Measurements from ENCODE around the gene GSG1L2.

The GSG1L2 gene

GRCh38 chr17:9771465-9771864, 50.4 kb downstream of the GSG1L2 start:
- no peak for DNase-seq (ENCODE audit: low read depth)
- TF ChIP-seq, protein P1, sequence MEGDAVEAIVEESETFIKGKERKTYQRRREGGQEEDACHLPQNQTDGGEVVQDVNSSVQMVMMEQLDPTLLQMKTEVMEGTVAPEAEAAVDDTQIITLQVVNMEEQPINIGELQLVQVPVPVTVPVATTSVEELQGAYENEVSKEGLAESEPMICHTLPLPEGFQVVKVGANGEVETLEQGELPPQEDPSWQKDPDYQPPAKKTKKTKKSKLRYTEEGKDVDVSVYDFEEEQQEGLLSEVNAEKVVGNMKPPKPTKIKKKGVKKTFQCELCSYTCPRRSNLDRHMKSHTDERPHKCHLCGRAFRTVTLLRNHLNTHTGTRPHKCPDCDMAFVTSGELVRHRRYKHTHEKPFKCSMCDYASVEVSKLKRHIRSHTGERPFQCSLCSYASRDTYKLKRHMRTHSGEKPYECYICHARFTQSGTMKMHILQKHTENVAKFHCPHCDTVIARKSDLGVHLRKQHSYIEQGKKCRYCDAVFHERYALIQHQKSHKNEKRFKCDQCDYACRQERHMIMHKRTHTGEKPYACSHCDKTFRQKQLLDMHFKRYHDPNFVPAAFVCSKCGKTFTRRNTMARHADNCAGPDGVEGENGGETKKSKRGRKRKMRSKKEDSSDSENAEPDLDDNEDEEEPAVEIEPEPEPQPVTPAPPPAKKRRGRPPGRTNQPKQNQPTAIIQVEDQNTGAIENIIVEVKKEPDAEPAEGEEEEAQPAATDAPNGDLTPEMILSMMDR (IDR thresholded peaks at IDR 0.05; ENCODE audit: control insufficient read depth, insufficient read depth, low read depth, low read length, missing control alignments), result no peak
- no peak overlapping the region for H3K4me3 ChIP-seq (ENCODE audit: control insufficient read depth, low read depth, low read length)

- TF ChIP-seq, protein P1 (IDR thresholded peaks at IDR 0.05; ENCODE audit: control insufficient read depth, insufficient read depth, low read depth, low read length, missing control alignments), result no peak
- H3K4me3 ChIP-seq (ENCODE audit: control insufficient read depth, low read depth, low read length), result no peak overlapping the region
- no peak for DNase-seq (ENCODE audit: low read depth)
Measured at GRCh38 chr17:9769036-9769695, 52.7 kb downstream of the GSG1L2 start.

GRCh38 chr17:9768381-9768934, 53.4 kb downstream of the GSG1L2 start:
- TF ChIP-seq, protein P1 (IDR thresholded peaks at IDR 0.05; ENCODE audit: control insufficient read depth, insufficient read depth, low read depth, low read length, missing control alignments), result peak; percentile 39
- H3K4me3 ChIP-seq (ENCODE audit: control insufficient read depth, low read depth, low read length), result no peak overlapping the region
- no peak for DNase-seq (ENCODE audit: low read depth)

GRCh38 chr17:9767432-9767991, 54.4 kb downstream of the GSG1L2 start:
- no peak for DNase-seq (ENCODE audit: low read depth)
- no peak overlapping the region for H3K4me3 ChIP-seq (ENCODE audit: control insufficient read depth, low read depth, low read length)
- TF ChIP-seq, protein P1 (IDR thresholded peaks at IDR 0.05; ENCODE audit: control insufficient read depth, insufficient read depth, low read depth, low read length, missing control alignments), result no peak

GRCh38 chr17:9766970-9767369, 54.9 kb downstream of the GSG1L2 start:
- H3K4me3 ChIP-seq (ENCODE audit: control insufficient read depth, low read depth, low read length), result no peak overlapping the region
- DNase-seq (ENCODE audit: low read depth), result no peak
- TF ChIP-seq, protein P1 (IDR thresholded peaks at IDR 0.05; ENCODE audit: control insufficient read depth, insufficient read depth, low read depth, low read length, missing control alignments), result no peak

DNA sequence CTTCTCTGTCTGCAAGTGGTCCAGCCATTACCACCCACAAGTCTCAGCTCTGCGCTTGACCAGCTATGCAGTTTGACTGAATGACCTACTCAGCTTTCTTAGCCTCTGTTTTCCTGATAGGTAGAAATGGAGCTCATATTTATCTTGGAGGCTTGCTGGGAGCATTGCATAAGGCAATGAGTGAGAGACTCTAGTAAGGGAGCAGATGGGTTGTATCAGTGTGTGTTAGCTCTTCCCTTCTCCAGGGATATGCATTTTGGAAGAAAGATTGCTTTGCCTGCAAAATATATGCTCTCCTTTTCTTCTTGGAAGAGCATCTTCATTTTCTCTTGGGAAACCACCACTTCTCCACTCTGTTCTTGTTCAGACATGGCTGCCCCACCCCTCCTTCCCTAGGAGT, 56.6 kb downstream of the GSG1L2 start:
- no peak overlapping the region for H3K4me3 ChIP-seq (ENCODE audit: control insufficient read depth, low read depth, low read length)
- TF ChIP-seq, protein P1 (IDR thresholded peaks at IDR 0.05; ENCODE audit: control insufficient read depth, insufficient read depth, low read depth, low read length, missing control alignments), result no peak

More for the DNA sequence above, 56.6 kb downstream of the GSG1L2 start:
- DNase-seq (ENCODE audit: low read depth), result no peak
